ENCODE measurements around the gene NAV2.

The NAV2 gene

DNA sequence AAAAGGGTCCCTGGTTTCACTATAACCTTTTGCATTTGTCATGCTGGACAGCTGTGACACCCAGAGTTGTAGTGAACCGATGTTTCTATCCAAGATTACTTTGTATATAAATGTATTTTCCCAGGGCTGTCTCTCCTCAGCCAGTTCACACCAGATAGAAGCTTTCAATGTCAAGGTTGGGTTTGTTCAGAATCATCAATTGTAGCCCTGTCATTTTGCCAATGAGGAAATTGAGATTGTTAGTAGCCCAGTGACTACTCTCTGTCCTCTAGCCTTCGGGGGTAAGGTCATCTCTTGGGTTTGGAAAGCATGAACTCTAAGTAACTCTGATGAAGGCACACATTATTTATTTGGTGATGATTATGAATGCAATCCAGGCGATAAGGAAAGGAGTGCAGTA, 282.0 kb downstream of the NAV2 start:
- TF ChIP-seq, protein P1, sequence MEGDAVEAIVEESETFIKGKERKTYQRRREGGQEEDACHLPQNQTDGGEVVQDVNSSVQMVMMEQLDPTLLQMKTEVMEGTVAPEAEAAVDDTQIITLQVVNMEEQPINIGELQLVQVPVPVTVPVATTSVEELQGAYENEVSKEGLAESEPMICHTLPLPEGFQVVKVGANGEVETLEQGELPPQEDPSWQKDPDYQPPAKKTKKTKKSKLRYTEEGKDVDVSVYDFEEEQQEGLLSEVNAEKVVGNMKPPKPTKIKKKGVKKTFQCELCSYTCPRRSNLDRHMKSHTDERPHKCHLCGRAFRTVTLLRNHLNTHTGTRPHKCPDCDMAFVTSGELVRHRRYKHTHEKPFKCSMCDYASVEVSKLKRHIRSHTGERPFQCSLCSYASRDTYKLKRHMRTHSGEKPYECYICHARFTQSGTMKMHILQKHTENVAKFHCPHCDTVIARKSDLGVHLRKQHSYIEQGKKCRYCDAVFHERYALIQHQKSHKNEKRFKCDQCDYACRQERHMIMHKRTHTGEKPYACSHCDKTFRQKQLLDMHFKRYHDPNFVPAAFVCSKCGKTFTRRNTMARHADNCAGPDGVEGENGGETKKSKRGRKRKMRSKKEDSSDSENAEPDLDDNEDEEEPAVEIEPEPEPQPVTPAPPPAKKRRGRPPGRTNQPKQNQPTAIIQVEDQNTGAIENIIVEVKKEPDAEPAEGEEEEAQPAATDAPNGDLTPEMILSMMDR (conservative IDR thresholded peaks at IDR 0.05; ENCODE audit: low read depth, low read length): no peak
- no peak overlapping the region for H3K4me3 ChIP-seq (ENCODE audit: low read length)
- no peak for DNase-seq (ENCODE audit: low read depth)

DNA sequence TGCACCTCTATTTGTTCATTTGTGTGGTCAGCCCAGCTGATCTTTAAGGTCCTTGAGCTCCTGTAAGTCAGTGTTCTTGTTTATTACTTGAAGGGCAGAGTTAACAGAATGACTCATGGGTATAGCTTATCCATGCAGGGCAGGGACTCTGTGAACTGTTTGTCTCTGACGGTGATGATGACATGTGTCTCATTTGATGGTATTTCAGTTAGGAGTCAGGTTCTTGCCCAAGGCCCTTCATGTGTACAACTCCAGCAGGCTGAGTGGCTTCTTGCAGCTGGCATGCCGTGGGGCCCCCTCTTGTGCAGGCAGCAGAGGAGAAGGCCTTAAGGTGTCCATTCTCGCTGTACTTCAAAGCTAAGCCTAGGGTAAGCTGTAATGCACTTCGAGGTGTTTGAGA, 282.5 kb downstream of the NAV2 start:
- TF ChIP-seq, protein P1 (conservative IDR thresholded peaks at IDR 0.05; ENCODE audit: low read depth, low read length): no peak
- no peak for DNase-seq (ENCODE audit: low read depth)
- H3K4me3 ChIP-seq (ENCODE audit: low read length): no peak overlapping the region

DNA sequence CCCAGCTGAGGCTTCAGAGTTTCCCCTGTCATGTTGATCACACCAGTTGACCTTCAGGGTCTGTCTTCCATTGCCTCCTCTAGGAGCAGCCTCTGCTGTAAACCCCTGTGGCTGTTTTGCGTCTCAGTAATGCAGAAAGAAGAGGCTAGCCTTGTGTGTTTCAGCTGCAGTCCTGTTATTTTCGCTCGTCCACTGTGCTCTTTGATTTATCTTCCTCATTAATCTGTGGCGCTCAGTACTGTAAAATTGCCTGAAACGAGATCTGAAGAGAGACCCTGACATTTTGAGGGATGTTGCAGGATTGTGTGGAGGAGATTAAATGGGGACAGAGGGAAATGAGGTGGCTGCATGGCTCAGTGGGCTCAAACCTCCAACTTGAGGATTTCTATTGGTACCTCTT, 283.9 kb downstream of the NAV2 start:
- TF ChIP-seq, protein P1 (conservative IDR thresholded peaks at IDR 0.05; ENCODE audit: low read depth, low read length): no peak
- no peak for DNase-seq (ENCODE audit: low read depth)
- no peak overlapping the region for H3K4me3 ChIP-seq (ENCODE audit: low read length)

DNA sequence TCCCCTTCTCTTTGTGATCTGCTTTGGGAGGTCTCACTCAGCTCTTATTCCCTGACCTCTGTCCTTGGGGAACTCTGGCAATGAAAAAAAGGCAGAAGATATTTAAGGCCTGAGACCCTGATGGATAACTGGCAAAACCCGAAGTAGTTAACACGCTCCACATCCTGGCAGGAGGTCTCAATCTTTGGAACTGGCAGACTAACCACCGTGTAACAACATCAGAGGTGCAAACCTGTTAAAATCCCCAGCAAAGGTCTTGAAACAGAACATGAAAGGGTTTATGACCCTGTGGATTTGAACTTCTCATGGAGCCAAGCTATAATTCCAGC, 287.3 kb downstream of the NAV2 start:
- DNase-seq (ENCODE audit: low read depth): no peak
- H3K4me3 ChIP-seq (ENCODE audit: low read length): no peak overlapping the region
- TF ChIP-seq, protein P1 (conservative IDR thresholded peaks at IDR 0.05; ENCODE audit: low read depth, low read length): no peak

DNA sequence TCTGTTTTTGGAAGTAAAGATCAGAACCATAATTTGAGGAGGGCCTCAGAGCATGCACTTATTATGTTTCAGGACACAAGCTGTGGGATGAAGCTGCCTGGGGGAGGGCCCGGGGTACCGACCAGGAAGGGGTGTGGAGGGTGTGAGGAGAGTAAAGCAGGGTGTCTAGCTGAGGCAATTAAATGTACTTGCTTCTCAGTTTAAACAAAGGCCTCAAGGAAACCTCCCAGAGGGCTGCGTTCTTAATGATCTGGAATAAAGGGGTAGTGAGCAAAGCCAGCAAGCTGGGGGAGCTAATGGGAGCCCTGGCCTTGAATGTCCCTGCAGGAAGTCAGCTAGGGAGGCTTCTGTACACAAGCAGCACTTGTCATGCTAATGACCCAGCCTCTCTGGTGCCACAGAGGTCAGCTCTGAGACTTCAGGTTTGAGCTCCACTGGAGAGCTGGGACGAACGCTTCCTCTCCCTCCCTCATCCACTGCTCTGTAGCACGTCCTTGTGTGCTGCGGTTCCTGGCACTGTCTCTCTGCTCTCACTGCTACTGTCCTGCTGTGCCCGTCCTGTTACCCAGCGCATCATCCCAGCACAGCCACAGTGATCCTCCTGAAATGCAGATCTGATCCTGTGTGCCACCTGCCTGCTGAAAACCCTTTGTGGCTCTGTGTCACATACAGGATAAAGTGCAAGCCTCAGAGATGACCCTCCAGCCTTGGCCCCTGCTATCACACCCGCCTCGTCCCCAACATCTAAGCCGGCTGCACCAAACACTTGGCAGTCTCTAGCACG, 287.9 kb downstream of the NAV2 start:
- no peak for DNase-seq (ENCODE audit: low read depth)
- TF ChIP-seq, protein P1 (conservative IDR thresholded peaks at IDR 0.05; ENCODE audit: low read depth, low read length): no peak
- no peak overlapping the region for H3K4me3 ChIP-seq (ENCODE audit: low read length)

DNA sequence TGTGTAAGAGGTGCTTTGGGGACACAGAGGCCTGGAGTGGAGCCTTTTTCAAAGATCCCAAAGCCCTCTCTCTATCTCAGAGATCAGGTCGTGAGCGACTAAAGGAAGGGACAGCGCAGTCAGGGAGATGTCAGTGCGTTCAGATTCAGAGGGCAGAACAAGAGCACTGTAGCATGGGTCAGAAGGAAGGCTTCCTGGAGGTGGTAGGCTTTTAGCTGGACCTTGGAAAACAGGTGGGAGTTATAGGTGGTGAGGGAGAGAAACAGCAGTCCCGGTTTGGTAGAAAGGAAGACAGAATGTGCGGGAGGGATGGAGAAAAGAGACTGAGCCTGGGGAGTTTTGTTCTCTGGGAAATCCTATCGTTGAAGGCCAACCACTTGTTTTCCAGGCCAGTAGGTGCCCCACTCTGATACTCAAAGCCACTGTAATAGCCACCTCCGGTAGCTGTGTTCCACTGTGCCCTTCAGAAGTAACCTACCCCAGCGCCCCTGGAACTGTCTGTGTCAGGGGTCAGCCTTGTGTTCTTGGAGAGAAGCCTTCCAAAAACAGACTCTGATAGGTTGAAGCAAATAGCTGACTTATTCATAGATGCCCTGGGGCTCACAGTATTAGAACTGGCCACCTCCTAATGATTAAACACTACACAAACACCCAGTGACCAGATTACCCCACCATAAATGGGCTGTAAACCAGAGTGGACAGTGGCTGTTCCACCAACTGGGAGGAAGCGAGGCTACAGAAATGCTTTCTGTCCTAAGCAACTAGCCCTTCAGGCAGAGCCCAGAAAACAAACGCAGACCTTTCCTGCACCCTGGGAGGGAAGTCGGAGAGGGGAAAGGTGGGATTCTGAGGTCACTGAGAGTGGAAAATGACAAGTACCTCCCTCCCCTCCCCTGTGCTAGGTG, 289.9 kb downstream of the NAV2 start:
- no peak for DNase-seq (ENCODE audit: low read depth)
- TF ChIP-seq, protein P1 (conservative IDR thresholded peaks at IDR 0.05; ENCODE audit: low read depth, low read length): no peak
- H3K4me3 ChIP-seq (ENCODE audit: low read length): no peak overlapping the region
